Stimulated activated CD4-positive, alpha-beta T cell treated with anti-CD3 and anti-CD28 coated beads, Interleukin-4, amount 100 ng/mL, for 24 hours (primary cell): ENCODE measurements around the gene CILP.
A peak's percentile ranks its signal among the peaks of the same experiment; 100 is the strongest.
"Not testable (repeated sequence)": the region's sequence is repeated elsewhere in the genome, so short reads cannot be mapped to it uniquely, and the experiment has no call there.

Source experiments
- DNase-seq: peaks from one replicate; pipeline ENCODE4 v3.0.0-alpha.2; 2020

CILP gene

GRCh38 chr15:65210770-65211481 is at the start of gene CILP:
Gene CILP (minus strand): TSS chr15:65211473. CDS start chr15:65209755, 1,718 bp downstream.
- no peak for DNase-seq

- no peak for DNase-seq
Observed at GRCh38 chr15:65260968-65261367, 49.7 kb upstream of the CILP start.

- DNase-seq: no peak
Observed at GRCh38 chr15:65259367-65259797, 48.1 kb upstream of the CILP start.

- no peak for DNase-seq
Observed at GRCh38 chr15:65258375-65259262, 47.3 kb upstream of the CILP start.

- DNase-seq: no peak
Observed at GRCh38 chr15:65255486-65256140, 44.3 kb upstream of the CILP start.

GRCh38 chr15:65254758-65255157 is 43.5 kb upstream of the CILP start:
- no peak for DNase-seq

- DNase-seq: no peak
Observed at GRCh38 chr15:65254356-65254755, 43.1 kb upstream of the CILP start.

- DNase-seq: peak; percentile 78
Observed at GRCh38 chr15:65249641-65250040, 38.4 kb upstream of the CILP start.

- DNase-seq: no peak
Observed at GRCh38 chr15:65248511-65249255, 37.4 kb upstream of the CILP start.

- no peak for DNase-seq
Observed at GRCh38 chr15:65246939-65247338, 35.7 kb upstream of the CILP start.

GRCh38 chr15:65246026-65246714 is 34.9 kb upstream of the CILP start:
- no peak for DNase-seq

- no peak for DNase-seq
Observed at GRCh38 chr15:65245096-65245856, 34.0 kb upstream of the CILP start.

GRCh38 chr15:65244638-65245037 is 33.4 kb upstream of the CILP start:
- DNase-seq: no peak

- not testable (repeated sequence) for DNase-seq
Observed at GRCh38 chr15:65236443-65236842, 25.2 kb upstream of the CILP start.

GRCh38 chr15:65233696-65234095 is 22.4 kb upstream of the CILP start:
- no peak for DNase-seq

GRCh38 chr15:65232520-65232919 is 21.2 kb upstream of the CILP start:
- no peak for DNase-seq

- DNase-seq: no peak
Observed at GRCh38 chr15:65231306-65231705, 20.0 kb upstream of the CILP start.

GRCh38 chr15:65226901-65227300 is 15.6 kb upstream of the CILP start:
- DNase-seq: not testable (repeated sequence)

- no peak for DNase-seq
Observed at GRCh38 chr15:65226221-65226620, 14.9 kb upstream of the CILP start.

- DNase-seq: no peak
Observed at GRCh38 chr15:65223996-65224395, 12.7 kb upstream of the CILP start.

- DNase-seq: no peak
Observed at GRCh38 chr15:65222891-65223290, 11.6 kb upstream of the CILP start.
